DMS 273 (cell line): Measurements from ENCODE around the gene NPC1.
"Not testable (repeated sequence)": the region's sequence is repeated elsewhere in the genome, so short reads cannot be mapped to it uniquely, and the experiment has no call there.

Source experiments
- DNase-seq: peaks from one replicate; lab custom pipeline; 2025; ENCODE audit not compliant: unreplicated experiment; lab: John Stamatoyannopoulos, UW

The NPC1 gene

DNA sequence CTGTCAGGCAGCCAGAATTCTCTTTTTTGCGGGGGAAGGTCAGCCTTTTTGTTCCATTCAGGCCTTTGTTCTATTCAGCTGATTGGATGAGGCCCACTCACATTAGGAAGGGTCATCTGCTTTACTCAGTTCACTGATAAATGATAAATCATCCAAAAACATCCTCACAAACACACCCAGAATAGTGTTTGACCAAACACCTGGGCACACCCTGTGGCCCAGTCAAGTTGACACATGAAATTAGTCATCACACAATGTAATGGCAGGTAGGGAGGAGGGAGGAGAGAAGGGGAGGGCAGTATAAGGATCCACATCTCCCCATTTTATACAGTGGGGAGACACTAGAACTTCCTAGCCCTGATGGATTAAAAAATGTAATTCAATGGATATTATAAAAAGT, 91.3 kb downstream of the NPC1 start:
- DNase-seq, result no peak

DNA sequence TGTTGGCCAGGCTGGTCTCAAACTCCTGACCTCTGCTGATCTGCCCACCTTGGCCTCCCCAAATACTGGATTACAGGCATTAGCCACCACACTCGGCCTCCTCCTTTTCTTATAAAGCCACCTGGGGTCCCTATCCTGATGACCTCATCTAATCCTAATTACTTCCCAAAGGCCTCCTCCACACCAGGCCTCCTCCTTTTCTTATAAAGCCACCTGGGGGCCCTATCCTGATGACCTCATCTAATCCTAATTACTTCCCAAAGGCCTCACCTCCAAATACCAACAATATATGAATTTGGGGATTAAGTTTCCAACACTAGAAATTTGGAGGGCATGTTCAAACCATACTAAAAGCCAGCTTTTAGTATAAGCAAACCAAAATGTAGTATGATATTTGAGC, 92.7 kb downstream of the NPC1 start:
- peak; percentile 29 for DNase-seq

DNA sequence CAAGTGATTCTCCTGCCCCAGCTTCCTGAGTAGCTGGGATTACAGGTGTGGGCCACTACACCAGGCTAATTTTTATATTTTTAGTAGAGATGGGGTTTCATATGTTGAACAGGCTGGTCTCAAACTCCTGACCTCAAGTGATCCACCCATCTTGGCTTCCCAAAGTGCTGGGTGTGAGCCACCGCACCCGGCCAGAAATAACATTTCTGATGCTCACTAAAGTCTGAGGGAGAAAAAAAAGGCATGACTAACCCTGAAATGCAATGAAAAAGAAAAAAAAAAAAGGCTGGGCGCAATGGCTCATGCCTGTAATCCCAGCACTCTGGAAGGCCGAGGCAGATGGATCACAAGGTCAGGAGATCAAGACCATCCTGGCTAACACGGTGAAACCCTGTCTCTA, 96.7 kb downstream of the NPC1 start:
- DNase-seq, result not testable (repeated sequence)

DNA sequence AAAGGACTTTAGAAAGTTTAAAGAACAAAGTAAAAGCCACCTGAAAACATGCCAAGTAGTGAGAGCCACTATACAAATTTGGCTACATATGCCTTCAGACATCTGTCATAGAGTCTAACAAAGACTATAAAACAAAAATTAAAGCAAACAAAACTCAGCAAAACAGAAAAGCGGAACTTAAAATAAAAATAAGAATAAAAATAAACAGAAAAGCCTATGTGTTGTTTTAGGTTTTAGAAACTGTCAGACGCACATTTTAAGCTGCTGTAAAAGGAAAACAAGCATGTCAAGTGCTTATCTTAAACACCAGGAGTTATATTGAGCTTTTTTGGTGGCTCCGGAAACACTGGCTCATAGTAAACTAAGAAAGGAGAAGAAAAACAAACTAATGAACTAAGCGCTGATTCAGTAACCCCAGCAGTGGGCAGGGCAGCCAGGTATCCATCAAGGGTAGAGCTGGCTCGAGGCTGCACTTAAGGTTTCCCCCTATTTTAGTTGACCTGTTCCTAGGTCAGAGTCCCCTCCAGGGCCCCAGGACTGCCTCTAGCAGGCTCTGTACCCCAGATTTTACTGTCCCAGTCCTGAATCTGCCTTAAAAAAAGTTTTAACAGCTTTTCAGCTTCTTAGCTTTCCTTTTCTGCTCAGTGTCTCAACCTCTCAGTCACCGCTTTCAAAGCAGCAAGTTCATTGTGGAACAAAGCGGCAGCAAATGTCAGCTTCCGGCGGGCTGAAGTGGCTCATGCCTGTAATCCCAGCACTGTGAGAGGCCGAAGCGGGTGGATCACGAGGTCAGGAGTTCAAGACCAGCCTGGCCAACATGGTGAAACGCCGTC, 98.4 kb downstream of the NPC1 start:
- peak; percentile 65 for DNase-seq

DNA sequence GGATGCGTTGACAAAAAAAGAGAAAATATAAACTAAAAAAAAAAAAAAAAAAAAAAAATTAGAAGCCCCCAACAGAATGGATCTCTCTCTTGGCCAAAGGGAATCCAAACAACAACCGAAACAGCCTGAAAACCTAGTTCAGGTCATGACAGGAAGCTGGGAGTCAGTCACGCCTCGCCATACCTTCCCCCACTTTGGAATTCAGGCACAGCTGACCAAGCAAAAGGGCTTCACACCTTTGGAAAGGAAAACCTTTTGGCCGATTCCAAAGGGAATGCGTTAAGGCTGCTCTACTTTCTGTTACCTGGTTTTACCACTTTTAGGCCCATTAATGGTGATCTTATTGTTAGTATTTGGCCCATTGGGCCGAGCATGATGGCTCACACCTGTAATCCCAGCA, 100.9 kb downstream of the NPC1 start:
- peak; percentile 39 for DNase-seq

DNA sequence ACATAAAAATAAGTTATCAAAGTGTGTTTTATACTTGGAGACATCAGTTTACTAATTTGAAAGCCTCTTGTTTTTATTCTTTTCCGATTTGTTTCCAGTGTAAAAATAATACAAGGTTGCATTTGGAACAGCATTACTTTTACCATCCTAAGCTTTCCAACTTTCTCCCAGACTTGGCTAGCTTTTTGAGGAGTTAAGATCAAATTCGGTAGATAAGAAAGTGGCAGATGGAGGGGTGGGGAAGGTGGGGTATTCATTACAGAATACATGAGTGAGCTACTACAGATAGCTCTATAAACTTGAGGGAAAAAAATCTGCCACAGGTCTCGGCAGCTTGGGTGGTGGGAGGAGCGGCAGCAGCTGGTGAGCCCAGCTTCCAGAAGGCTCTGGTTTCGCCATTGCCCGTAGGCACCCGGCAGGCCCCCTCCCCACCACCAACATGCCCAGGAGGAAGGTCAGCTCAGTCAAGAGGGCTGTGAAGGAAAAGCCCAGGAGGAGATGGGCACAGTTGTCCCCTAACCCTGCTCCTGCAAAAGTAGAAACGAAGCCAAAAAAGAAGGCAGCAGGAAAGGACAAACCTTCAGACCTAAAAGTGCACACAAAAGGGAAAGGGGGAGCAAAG, 101.6 kb downstream of the NPC1 start:
- DNase-seq, result peak; percentile 97
